H1 (cell line): Measurements from ENCODE around the gene RALGAPA1. TPM values are rescaled to one million over a fixed set of nuclear protein-coding genes. Genes with fewer than 3 reads are reported as not detected.

Experiments
- CTCF ChIA-PET: fragments of 300-600 bp; sonication (Branson Sonifier 250); formaldehyde crosslinking; loops from one replicate; lab custom pipeline; 2021; ENCODE audit not compliant: partially characterized antibody; lab: Charles Lee
- POLR2A ChIA-PET: fragments of 300-600 bp; sonication (Branson Sonifier 250); formaldehyde crosslinking; loops from one replicate; lab custom pipeline; 2021; ENCODE audit warnings: inconsistent platforms; ENCODE audit not compliant: partially characterized antibody; lab: Charles Lee
- DNase-seq, 2 experiments: peaks; one replicate each; pipeline versions ENCODE4 v3.0.0 to v3.0.0-alpha.2; 2010 to 2022; ENCODE audit warnings: low spot score in 2 of 2, low read depth in 1 of 2, mixed read lengths in 1 of 2
- FAIRE-seq: peaks from 2 replicates; lab custom pipeline; 2011; peaks lifted over from hg19 to GRCh38; lab: Jason Lieb, UNC
- H2AFZ ChIP-seq: 2 replicates; pipeline ENCODE4 v1.8.1; 2012; ENCODE audit warnings: low read length, inconsistent platforms
- H2AK5ac ChIP-seq: 2 replicates; pipeline ENCODE4 v1.6.1; 2013; ENCODE audit warnings: low read depth, low read length
- H2BK120ac ChIP-seq: replicated peaks from 2 replicates; pipeline ENCODE3; 2013; ENCODE audit warnings: low read depth, low read length, inconsistent platforms
- H2BK12ac ChIP-seq: 2 replicates; pipeline ENCODE4 v1.6.1; 2013; ENCODE audit warnings: low read depth, low read length
- H2BK15ac ChIP-seq: 2 replicates; pipeline ENCODE4 v1.6.1; 2013; ENCODE audit warnings: low read length
- H2BK20ac ChIP-seq: 2 replicates; pipeline ENCODE4 v1.6.1; 2013; ENCODE audit warnings: low read length
- H2BK5ac ChIP-seq: 2 replicates; pipeline ENCODE4 v1.6.1; 2013; ENCODE audit warnings: low read depth, low read length
- H3K14ac ChIP-seq: 2 replicates; pipeline ENCODE4 v1.6.1; 2013; ENCODE audit warnings: inconsistent platforms; ENCODE audit not compliant: insufficient read length
- H3K18ac ChIP-seq: 2 replicates; pipeline ENCODE4 v1.6.1; 2013; ENCODE audit warnings: low read length; ENCODE audit errors: extremely low read depth
- H3K23ac ChIP-seq: 2 replicates; pipeline ENCODE4 v1.6.1; 2013; ENCODE audit warnings: inconsistent platforms; ENCODE audit not compliant: insufficient read length
- H3K23me2 ChIP-seq: 2 replicates; pipeline ENCODE4 v1.6.1; 2013; ENCODE audit warnings: low read depth, low read length
- H3K27ac ChIP-seq: 2 replicates; pipeline ENCODE4 v1.6.1; 2011; ENCODE audit warnings: low read depth, low read length, inconsistent platforms
- H3K27me3 ChIP-seq, 4 experiments: replicated peaks in 1 of 4; 1 replicate in 1 of 4; 2 replicates in 3 of 4; pipeline versions ENCODE4 v1.6.1 to v1.8.1; 2011 to 2013; ENCODE audit warnings: low read length in 3 of 4, mild to moderate bottlenecking in 3 of 4, inconsistent platforms in 2 of 4, mixed read lengths in 2 of 4, moderate library complexity in 1 of 4; ENCODE audit not compliant: control insufficient read depth in 3 of 4, insufficient read depth in 3 of 4; ENCODE audit errors: extremely low read depth in 1 of 4
- H3K36me3 ChIP-seq, 4 experiments: 2 replicates each; pipeline versions ENCODE4 v1.6.1 to v1.8.1; 2011 to 2013; ENCODE audit warnings: mild to moderate bottlenecking in 4 of 4, low read length in 3 of 4, moderate library complexity in 2 of 4, control low read depth in 1 of 4, inconsistent platforms in 1 of 4; ENCODE audit not compliant: insufficient read depth in 4 of 4, control insufficient read depth in 2 of 4
- H3K4ac ChIP-seq: replicated peaks from 2 replicates; pipeline ENCODE3; 2013; ENCODE audit warnings: low read length, low read depth, mixed read lengths, inconsistent platforms; ENCODE audit not compliant: insufficient read length
- H3K4me1 ChIP-seq, 4 experiments: replicated peaks in 1 of 4; 1 replicate in 1 of 4; 2 replicates in 3 of 4; pipeline versions ENCODE4 v1.6.1 to v1.8.1; 2011 to 2013; ENCODE audit warnings: low read length in 3 of 4, inconsistent platforms in 2 of 4, mixed read lengths in 1 of 4; ENCODE audit not compliant: insufficient read depth in 4 of 4, control insufficient read depth in 3 of 4
- H3K4me2 ChIP-seq, 2 experiments: 2 replicates each; pipeline versions ENCODE4 v1.6.1 to v1.8.1; 2011 to 2013; ENCODE audit warnings: low read depth in 2 of 2, low read length in 2 of 2, control low read depth in 1 of 2, inconsistent platforms in 1 of 2, mild to moderate bottlenecking in 1 of 2; ENCODE audit not compliant: insufficient read depth in 1 of 2
- H3K4me3 ChIP-seq, 4 experiments: fragments of 200-600, 300-600 bp in 1 of 4; sonication (generic), shearing (Covaris generic), sonication (Bioruptor Twin) in 1 of 4; 2 replicates each; pipeline versions ENCODE4 v1.5.1 to v1.8.1; 2011 to 2016; ENCODE audit warnings: low read length in 4 of 4, low read depth in 3 of 4, control low read depth in 2 of 4, inconsistent platforms in 2 of 4, mild to moderate bottlenecking in 2 of 4, mixed read lengths in 1 of 4, moderate library complexity in 1 of 4; ENCODE audit not compliant: insufficient read depth in 2 of 4; ENCODE audit errors: extremely low read depth in 1 of 4
- H3K56ac ChIP-seq: replicated peaks from 2 replicates; pipeline ENCODE3; 2013; ENCODE audit warnings: low read depth, mild to moderate bottlenecking, mixed read lengths, low read length, inconsistent platforms; ENCODE audit not compliant: insufficient read length
- H3K79me1 ChIP-seq: 2 replicates; pipeline ENCODE4 v1.6.1; 2013; ENCODE audit warnings: low read depth, low read length, control low read depth
- H3K79me2 ChIP-seq, 2 experiments: 2 replicates each; pipeline versions ENCODE4 v1.6.1 to v1.8.1; 2012 to 2013; ENCODE audit warnings: low read length in 2 of 2, mild to moderate bottlenecking in 2 of 2, inconsistent platforms in 1 of 2; ENCODE audit not compliant: insufficient read depth in 2 of 2, control insufficient read depth in 1 of 2
- H3K9ac ChIP-seq, 4 experiments: replicated peaks in 1 of 4; 1 replicate in 1 of 4; 2 replicates in 3 of 4; pipeline versions ENCODE4 v1.6.1 to v1.8.1; 2011 to 2013; ENCODE audit warnings: low read depth in 3 of 4, low read length in 3 of 4, control low read depth in 2 of 4, mild to moderate bottlenecking in 2 of 4, moderate library complexity in 2 of 4, inconsistent platforms in 1 of 4; ENCODE audit errors: extremely low read depth in 1 of 4
- H3K9me3 ChIP-seq, 2 experiments: 2 replicates each; pipeline versions ENCODE4 v1.6.1 to v1.8.1; 2012 to 2013; ENCODE audit warnings: mild to moderate bottlenecking in 2 of 2, moderate library complexity in 2 of 2, control low read depth in 1 of 2, inconsistent platforms in 1 of 2, low read depth in 1 of 2, low read length in 1 of 2, mixed read lengths in 1 of 2; ENCODE audit not compliant: insufficient read depth in 2 of 2
- H4K20me1 ChIP-seq, 2 experiments: replicated peaks in 1 of 2; 2 replicates each; pipeline versions ENCODE3 to v1.8.1; 2011 to 2013; ENCODE audit warnings: inconsistent platforms in 2 of 2, low read length in 2 of 2, mild to moderate bottlenecking in 1 of 2; ENCODE audit not compliant: insufficient read depth in 2 of 2, control insufficient read depth in 1 of 2
- H4K5ac ChIP-seq: 2 replicates; pipeline ENCODE4 v1.6.1; 2013; ENCODE audit warnings: low read length, low read depth, mixed read lengths, inconsistent platforms; ENCODE audit not compliant: insufficient read length
- H4K8ac ChIP-seq: 2 replicates; pipeline ENCODE4 v1.8.0; 2013; ENCODE audit warnings: mild to moderate bottlenecking, moderate library complexity, low read length, inconsistent platforms; ENCODE audit not compliant: insufficient read depth; ENCODE audit errors: extremely low read depth
- H4K91ac ChIP-seq: replicated peaks from 2 replicates; pipeline ENCODE3; 2013; ENCODE audit warnings: low read length, mixed read lengths, inconsistent platforms; ENCODE audit not compliant: insufficient read length
- ASH2L ChIP-seq: fragments of 200-600, 300-600 bp; sonication (generic); IDR thresholded peaks from one replicate; pipeline ENCODE4 v1.7.1; 2017; ENCODE audit warnings: low read length
- CTBP2 ChIP-seq: IDR thresholded peaks from 2 replicates; pipeline ENCODE4 v1.7.0; 2011; ENCODE audit warnings: borderline replicate concordance, mild to moderate bottlenecking, moderate library complexity, mixed read lengths, low read length; ENCODE audit not compliant: insufficient read depth, insufficient read length
- EZH2 ChIP-seq: fragments of 200-600 bp; sonication (generic); IDR thresholded peaks from 2 replicates; pipeline ENCODE4 v1.7.1; 2012; ENCODE audit warnings: low read depth, mild to moderate bottlenecking, moderate library complexity, low read length, inconsistent platforms; ENCODE audit not compliant: severe bottlenecking
- KDM4A ChIP-seq: IDR thresholded peaks from one replicate; pipeline ENCODE4 v1.7.1; 2012; ENCODE audit warnings: low read depth, mild to moderate bottlenecking, moderate library complexity, low read length, inconsistent platforms; ENCODE audit not compliant: severe bottlenecking
- RNF2 ChIP-seq: fragments of 200-900, 300-1000 bp; sonication (generic); IDR thresholded peaks from 2 replicates; pipeline ENCODE4 v1.7.1; 2016; ENCODE audit warnings: borderline replicate concordance, low read depth, mild to moderate bottlenecking, antibody characterized with exemption, low read length; ENCODE audit not compliant: poor library complexity, severe bottlenecking; ENCODE audit errors: missing control alignments
- RXRA ChIP-seq: IDR thresholded peaks from 2 replicates; pipeline ENCODE4 v1.6.1; 2011; ENCODE audit warnings: low read depth, mild to moderate bottlenecking, low read length, moderate library complexity; ENCODE audit not compliant: insufficient read depth
- SAP30 ChIP-seq: fragments of 300-600 bp; sonication (generic); IDR thresholded peaks from 2 replicates; pipeline ENCODE4 v1.7.1; 2012; ENCODE audit warnings: low read length, moderate library complexity, mild to moderate bottlenecking, inconsistent platforms; ENCODE audit not compliant: insufficient read depth, insufficient replicate concordance
- SUZ12 ChIP-seq: fragments of 200-600 bp; sonication (generic); IDR thresholded peaks from 2 replicates; pipeline ENCODE4 v1.6.1; 2012; ENCODE audit warnings: mild to moderate bottlenecking, inconsistent platforms, low read length, moderate library complexity, mixed read lengths
- TAF1 ChIP-seq: IDR thresholded peaks from 2 replicates; pipeline ENCODE4 v1.6.1; 2011; ENCODE audit warnings: mild to moderate bottlenecking, low read depth, low read length
- WGBS, 2 experiments: shearing (Covaris generic) in 1 of 2; methylation state at CpG; one replicate each; pipeline versions ENCODE4 v1.1.6 to v1.1.7; 2013 to 2015; ENCODE audit warnings: low lambda C conversion rate in 2 of 2, mixed read lengths in 2 of 2, inconsistent platforms in 1 of 2, low coverage in 1 of 2, missing lambda C conversion rate in 1 of 2; ENCODE audit not compliant: insufficient replicate concordance in 2 of 2, insufficient coverage in 1 of 2, insufficient read length in 1 of 2; ENCODE audit errors: extremely low coverage in 1 of 2, missing lambda C conversion rate in 1 of 2; 5-methylcytosine and 5-hydroxymethylcytosine counted together
- polyA plus RNA-seq, 7 experiments: library from polyadenylated mRNA; depleted of rRNA in 3 of 7; stranded (reverse) in 5 of 7; unstranded in 2 of 7; fragments of >200 nt in 5 of 7; fragments of 200-250 nt in 2 of 7; gene quantifications; 1 replicate in 5 of 7; 2 replicates in 1 of 7; 4 replicates in 1 of 7; pipeline versions ENCODE4 v1.2.1 to v1.2.3, GENCODE V29; 2011 to 2013; ENCODE audit warnings: missing spikeins in 2 of 7, mixed read lengths in 2 of 7
- total RNA-seq: library from RNA; stranded (reverse); fragmentation: NEBNext Ultra II Directional; extraction: Animal tissue kit (Norgen Biotek cat#: 25700); gene quantifications from 2 replicates; pipeline ENCODE4 v1.2.1, GENCODE V29; 2021

RALGAPA1 gene
- total and polyA plus RNA-seq, 2 of the 8 experiments (the other 6 are each of a cell fraction or from before 2014, with no cell fraction given): 4.2 to 26.7 TPM

- no peak overlapping the region for H3K27ac ChIP-seq
- H3K18ac ChIP-seq: no peak overlapping the region
- H3K27me3 ChIP-seq: peaks cover 19 to 54% (median 38%) of the 10 kb centered on the region in 4 experiments
- H2BK20ac ChIP-seq: no peak overlapping the region
- no peak for DNase-seq
- no peak for FAIRE-seq
- POLR2A ChIA-PET: interaction anchor here (0.6 kb wide), 1 partner anchor 17 kb away, joined by 4 read pairs; no protein-coding TSS in a partner anchor
- H2AFZ ChIP-seq: no peak overlapping the region
- TF ChIP-seq RXRA (no peak), ASH2L (peak; percentile 68), TAF1 (no peak), SAP30 (peak; percentile 4), SUZ12 (peak; percentile 46; the same call in 1 of the 2 replicates), EZH2 (peak; percentile 1), RNF2 (peak; percentile 34), KDM4A (peak; percentile 54), CTBP2 (peak; percentile 72)
- no peak overlapping the region for H2BK15ac ChIP-seq
- 8% methylated on average over 32 of the region's 37 CpGs; no CpG with 5 or more reads in 1 of the 2 experiments for WGBS, 2 experiments
- H3K9ac ChIP-seq: no peak overlapping the region
- H3K4me3 ChIP-seq: peak overlapping the region; percentile 21 to 78 (median 65); a peak in 7 of 8 replicates
- H4K5ac ChIP-seq: no peak overlapping the region
- no peaks in the 10 kb centered on the region for H3K79me2 ChIP-seq
- no peak overlapping the region for H3K14ac ChIP-seq
- no peak overlapping the region for H4K8ac ChIP-seq
- peak overlapping the region; percentile 75 to 95 for H3K4me2 ChIP-seq
- H3K36me3 ChIP-seq: no peaks in the 10 kb centered on the region
- peaks cover 6 to 9% of the 10 kb centered on the region in 2 experiments for H4K20me1 ChIP-seq
- H3K23me2 ChIP-seq: peaks cover 18% of the 10 kb centered on the region
- no peak overlapping the region for H2BK5ac ChIP-seq
- no peak overlapping the region for H4K91ac ChIP-seq
- H2BK120ac ChIP-seq: no peak overlapping the region
- no peak overlapping the region for H3K23ac ChIP-seq
- H3K56ac ChIP-seq: no peak overlapping the region
- peaks cover 0 to 9% (median 3%) of the 10 kb centered on the region in 4 experiments; a peak in 5 of 7 replicates for H3K4me1 ChIP-seq
- H2AK5ac ChIP-seq: no peak overlapping the region
- no peak overlapping the region for H2BK12ac ChIP-seq
- CTCF ChIA-PET: interaction anchor here (1.6 to 2.8 kb wide), 3 partner anchors 96 to 154 kb away, joined by 6 to 11 read pairs (median 8); no protein-coding TSS in a partner anchor
- H3K9me3 ChIP-seq: no peaks in the 10 kb centered on the region
- H3K79me1 ChIP-seq: no peaks in the 10 kb centered on the region
- H3K4ac ChIP-seq: no peak overlapping the region
These were observed 273.5 kb downstream of the RALGAPA1 start for GRCh38 chr14:35535483-35536112.
